ELF-1 (cell line): ENCODE data around the gene PDPR.
"Not testable (repeated sequence)": the region's sequence is repeated elsewhere in the genome, so short reads cannot be mapped to it uniquely, and the experiment has no call there.

Experiments used
- DNase-seq: peaks from one replicate; pipeline ENCODE4 v3.0.0-alpha.2; 2016; ENCODE audit warnings: low read depth, low spot score

PDPR gene

DNA sequence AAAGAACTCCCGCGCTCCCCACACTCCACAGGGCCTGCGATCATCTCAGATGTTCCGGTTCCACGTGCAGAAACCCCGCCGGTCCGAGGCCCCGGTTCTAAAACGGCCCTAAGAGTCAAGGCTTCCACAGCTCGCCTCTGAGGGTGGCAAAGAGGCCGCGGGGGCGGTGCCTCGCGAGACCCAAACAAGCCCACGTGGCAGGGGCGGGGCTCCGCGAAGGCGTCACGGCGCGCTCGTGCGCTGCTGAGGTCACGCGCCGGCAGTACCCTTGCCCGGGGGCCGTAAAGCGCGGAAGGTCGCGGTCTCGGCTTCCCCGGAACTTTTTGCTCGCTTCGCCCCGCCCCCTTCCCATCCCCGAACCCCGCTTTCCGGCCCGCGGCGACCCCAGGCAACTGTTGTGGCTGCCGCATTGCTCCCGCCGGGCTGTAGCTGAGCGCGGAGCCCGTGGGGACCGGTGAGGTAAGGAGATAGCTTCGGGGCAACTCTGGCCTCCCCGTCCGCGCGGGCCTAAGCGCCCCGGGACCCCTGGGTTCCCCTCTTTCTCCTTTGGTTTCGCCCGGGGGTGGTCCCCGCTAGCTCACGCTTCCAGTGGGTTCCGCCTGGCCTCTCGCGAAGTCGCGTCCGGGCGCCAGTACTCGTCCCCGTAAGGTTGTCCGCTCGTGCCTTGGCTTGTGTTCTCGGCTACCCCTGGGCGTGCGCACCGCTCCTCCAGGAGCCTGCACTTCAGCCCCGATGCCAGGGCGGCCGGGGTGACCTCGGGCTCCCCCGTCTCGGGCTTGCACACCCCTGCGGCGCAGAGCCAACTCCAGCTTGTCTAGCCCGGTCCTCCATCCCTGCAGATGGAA is at the start of gene PDPR:
Gene PDPR, plus strand, starts transcription at position 351 of the 845 bp plus-strand sequence. CDS start 6,161 bp downstream, outside the sequence.
- peak; percentile 79 for DNase-seq

DNA sequence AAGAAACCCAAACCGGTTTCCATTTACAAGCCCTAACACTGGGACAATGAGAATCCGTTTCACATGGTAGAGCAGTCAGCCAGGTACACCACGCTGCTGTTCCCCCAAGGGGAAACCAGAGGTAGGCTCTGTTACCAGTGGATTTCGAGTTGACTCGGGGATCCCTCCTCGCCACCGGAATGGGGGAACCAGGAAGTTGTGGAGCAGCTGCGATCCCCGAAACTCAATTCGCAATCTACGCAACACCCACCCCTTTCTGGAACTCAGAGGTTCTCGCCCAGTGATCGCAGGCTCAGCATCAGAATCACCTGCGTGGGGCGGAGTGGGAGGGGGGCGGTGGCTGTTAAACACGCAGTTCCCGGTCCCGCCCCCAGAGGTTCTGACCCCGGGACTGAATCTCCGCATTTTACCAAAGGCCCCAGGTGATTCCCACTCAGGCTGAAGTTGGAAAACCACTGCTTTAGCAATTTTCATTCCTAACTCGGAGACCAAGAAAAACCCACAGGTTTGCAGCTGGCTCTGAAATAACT is 49.2 kb upstream of the PDPR start:
- DNase-seq: peak; percentile 38

DNA sequence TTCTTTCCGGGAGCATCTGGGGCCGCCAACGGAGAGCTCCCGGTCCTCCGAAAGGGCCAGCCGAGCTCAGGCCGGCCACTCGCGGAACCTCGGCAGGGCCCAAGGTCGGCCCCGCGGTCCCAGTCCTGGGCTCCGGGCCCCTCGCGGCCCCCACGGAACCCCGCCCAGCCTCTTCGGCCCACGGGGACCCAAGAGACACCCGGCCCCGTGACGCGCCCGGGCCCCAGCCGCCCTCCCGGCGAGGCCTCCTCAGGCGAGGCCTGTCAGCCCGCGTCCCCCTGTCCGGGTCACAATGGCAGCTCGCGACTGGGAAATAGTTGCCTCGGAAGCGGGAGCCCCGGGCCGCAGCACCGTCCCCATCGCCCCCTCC is 48.8 kb upstream of the PDPR start:
- DNase-seq: not testable (repeated sequence)

DNA sequence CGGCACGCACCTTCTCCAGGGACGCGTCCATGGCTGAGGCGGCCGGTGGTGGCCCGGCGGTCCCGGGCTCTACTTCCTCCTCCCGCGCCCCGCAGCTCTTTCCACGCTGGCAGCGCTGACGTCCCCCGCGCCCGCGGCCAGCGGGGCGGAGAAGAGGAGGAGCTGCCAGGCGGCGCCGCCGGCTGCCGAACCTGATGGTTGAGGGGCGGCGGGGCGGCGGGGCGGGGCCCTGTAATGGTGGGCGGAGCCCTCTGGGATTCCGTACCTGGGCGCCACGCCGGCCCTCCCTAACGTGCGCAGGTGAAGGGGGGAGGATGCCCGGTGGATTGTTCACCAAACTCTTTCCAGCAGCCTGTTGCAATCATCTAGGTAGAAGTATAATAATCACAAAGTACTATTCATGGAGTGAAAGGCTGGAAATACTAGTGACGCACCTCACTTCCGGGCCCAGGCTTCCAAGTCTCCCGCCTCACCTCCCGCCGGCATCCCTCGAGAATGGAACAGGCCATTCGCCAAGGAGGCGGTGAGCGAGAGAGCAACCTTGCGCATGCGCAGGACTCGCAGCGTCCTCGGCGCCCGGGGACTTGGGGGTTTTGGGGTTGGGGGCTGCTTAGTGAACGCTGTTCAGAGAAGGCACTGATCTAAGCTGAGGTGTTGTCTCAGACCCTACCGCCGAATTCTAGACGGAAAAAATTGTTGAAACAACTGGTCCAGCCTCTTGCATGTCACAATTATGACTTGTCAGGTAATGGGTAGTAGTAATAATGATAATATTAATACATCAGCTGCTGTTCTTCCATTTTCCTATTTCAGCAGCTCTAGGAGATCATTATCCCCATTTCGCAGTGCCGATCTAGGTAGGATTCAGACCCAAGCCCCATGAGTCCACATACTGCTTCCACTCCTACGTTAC is 48.1 kb upstream of the PDPR start:
- DNase-seq: peak; percentile 90

DNA sequence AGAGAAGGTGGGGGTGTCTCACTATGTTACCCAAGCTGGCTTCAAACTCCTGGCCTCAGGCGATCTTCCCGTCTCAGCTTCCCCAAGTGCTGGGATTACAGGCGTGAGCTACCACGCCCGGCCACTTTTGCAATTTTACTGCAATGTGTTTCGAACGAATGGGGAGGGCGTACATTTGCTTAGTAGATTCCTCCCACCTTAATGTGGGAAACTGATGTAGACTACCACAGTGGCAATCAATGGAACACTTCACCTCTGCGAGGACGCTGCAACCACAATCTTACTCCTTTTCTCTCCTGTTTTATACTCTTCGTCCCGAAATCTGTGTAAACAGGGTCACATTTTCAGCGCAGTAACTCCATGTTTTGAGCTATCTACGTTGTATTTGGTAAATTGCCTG is 47.4 kb upstream of the PDPR start:
- peak; percentile 4 for DNase-seq

DNA sequence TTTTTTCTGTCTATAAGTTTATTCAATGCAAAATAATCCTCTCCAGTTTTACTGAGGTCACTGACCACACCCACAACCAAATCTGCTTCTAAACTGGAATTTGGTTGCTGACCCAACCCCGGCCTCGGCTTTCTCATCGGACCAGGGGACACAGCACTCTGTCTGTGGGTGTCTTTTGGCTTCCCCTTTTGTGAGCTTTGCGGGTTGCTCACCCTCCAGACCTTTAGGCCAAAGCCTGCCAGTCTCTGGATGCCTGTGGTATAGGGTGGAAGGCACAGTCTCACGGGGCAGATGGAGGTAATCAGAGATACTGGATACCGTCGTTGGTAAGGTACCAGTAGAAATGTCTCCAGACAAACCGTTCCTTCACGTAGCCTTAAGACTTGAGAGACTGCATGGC is 35.1 kb upstream of the PDPR start:
- DNase-seq: not testable (repeated sequence)

GRCh38 chr16:70081219-70081618 is 32.9 kb upstream of the PDPR start:
- not testable (repeated sequence) for DNase-seq

GRCh38 chr16:70083931-70084330 is 30.2 kb upstream of the PDPR start:
- not testable (repeated sequence) for DNase-seq

DNA sequence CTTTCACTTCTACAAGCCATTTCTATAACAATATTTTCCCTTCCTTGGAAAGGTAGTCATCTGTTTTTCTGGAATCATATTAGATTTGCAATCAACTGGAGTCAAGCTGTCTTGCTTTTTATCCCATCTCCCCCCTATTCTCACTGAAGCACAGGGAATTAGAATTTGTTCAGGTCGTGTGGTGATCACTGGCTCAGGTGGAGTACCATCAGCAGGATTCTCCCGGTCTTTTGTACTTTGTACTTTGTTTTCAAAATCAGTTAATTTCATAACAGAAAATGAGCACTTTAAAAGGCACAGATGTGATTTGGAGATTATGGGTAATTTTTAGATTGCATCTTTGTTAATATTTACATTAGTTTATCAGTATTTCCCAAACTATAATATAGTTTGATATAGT is 26.0 kb upstream of the PDPR start:
- DNase-seq: not testable (repeated sequence)

- DNase-seq: not testable (repeated sequence)
Observed at GRCh38 chr16:70088877-70089276, 25.3 kb upstream of the PDPR start.

DNA sequence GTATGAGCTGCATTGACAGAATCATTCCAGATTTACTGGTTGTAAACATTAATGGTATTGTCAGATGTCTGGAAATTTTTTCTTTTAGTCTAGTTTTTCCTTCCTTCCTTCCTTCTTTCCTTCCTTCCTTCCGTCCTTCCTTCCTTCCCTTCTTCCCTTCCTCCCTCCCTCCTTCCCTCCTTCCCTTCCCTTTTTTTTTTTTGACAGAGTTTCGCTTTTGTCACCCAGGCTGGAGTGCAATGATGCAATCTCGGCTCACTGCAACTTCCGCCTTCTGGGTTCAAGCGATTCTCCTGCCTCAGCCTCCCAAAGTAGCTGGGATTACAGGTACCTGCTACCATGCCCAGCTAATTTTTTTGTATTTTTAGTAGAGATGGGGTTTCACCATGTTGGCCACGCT is 24.8 kb upstream of the PDPR start:
- not testable (repeated sequence) for DNase-seq

DNA sequence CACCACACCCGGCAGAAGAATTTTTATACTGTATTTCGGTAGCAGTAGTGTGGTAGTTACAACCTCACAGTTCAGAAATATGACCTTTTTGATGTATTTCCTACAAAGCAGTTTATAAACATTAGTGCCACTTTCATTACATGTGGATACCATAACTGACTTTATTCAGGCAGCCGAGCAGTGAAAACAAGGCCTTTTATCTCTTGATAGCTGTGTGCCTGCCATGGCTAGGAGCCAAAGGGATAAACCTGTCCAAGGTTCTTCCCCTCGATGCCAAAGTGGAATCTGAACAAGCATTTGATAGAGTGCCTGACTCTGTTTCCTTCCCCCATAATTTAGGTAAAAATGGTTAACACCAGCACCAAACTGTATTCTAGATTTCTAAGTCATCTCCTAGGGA is 23.0 kb upstream of the PDPR start:
- DNase-seq: not testable (repeated sequence)

- not testable (repeated sequence) for DNase-seq
Observed at GRCh38 chr16:70094096-70094495, 20.0 kb upstream of the PDPR start.

GRCh38 chr16:70109583-70110279 is 4.4 kb upstream of the PDPR start:
- DNase-seq: peak; percentile 73

DNA sequence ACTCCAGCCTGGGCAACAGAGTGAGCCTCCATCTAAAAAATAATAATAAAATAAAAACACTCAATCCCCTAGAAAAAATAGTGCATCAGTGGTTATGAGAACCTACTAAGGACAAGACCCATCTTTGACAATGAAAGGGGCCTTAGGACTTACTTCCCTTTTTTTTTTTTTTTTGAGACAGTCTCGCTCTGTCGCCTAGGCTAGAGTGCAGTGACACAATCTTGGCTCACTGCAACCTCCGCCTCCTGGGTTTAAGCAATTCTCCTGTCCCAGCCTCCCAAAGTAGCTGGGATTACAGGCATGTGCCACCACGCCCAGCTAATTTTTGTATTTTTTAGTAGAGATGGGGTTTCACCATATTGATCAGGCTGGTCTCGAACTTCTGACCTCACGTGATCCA is 2.0 kb upstream of the PDPR start:
- not testable (repeated sequence) for DNase-seq

GRCh38 chr16:70113599-70113981 is 542 bp upstream of the PDPR start:
- DNase-seq: not testable (repeated sequence)

GRCh38 chr16:70118354-70118753 is 4.2 kb downstream of the PDPR start:
- not testable (repeated sequence) for DNase-seq

- DNase-seq: not testable (repeated sequence)
Observed at GRCh38 chr16:70118776-70119175, 4.6 kb downstream of the PDPR start.

GRCh38 chr16:70120398-70120797 is 6.3 kb downstream of the PDPR start:
- DNase-seq: not testable (repeated sequence)

- not testable (repeated sequence) for DNase-seq
Observed at GRCh38 chr16:70123822-70124221, 9.7 kb downstream of the PDPR start.

DNA sequence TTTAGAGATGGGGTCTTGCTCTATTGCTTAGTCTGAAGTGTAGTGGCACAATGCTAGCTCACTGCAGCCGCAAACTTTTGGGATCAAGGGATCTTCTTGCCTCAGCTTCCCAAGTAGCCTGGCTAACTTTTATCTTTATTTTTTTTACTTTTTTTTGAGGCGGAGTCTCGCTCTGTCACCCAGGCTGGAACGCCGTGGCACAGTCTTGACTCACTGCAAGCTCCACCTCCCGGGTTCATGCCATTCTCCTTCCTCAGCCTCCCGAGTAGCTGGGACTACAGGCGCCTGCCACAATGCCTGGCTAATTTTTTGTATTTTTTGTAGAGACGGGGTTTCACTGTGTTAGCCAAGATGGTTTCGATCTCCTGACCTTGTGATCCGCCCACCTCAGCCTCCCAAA is 12.1 kb downstream of the PDPR start:
- not testable (repeated sequence) for DNase-seq
